PC-3 (cell line): Measurements from ENCODE around the gene AFAP1L2. TPM values are rescaled to one million over a fixed set of nuclear protein-coding genes. Genes with fewer than 3 reads are reported as not detected.

Source experiments
- ATAC-seq: fragments of 200-7000 bp; cut with Tn5 transposase; 2 replicates; pipeline ENCODE4 v1.9.1; 2020; ENCODE audit warnings: mild to moderate bottlenecking, moderate library complexity
- BruUV-seq: library from RNA; stranded (reverse); fragments of 400-500 nt; replicated peaks from 2 replicates; lab custom pipeline; 2021; lab: Mats Ljungman, UMichigan
- CTCF ChIA-PET: fragments of 300-600 bp; sonication (Branson Sonifier 250); formaldehyde crosslinking; loops from one replicate; lab custom pipeline; 2022; ENCODE audit warnings: antibody characterized with exemption; lab: Charles Lee
- POLR2A ChIA-PET: fragments of 300-600 bp; sonication (Branson Sonifier 250); formaldehyde crosslinking; loops from one replicate; lab custom pipeline; 2022; ENCODE audit warnings: antibody characterized with exemption; ENCODE audit not compliant: unreplicated experiment; lab: Charles Lee
- DNase-seq: peaks from one replicate; pipeline ENCODE4 v3.0.0-alpha.2; 2015
- H2AFZ ChIP-seq: fragments of 300-600 bp; sonication (generic); 2 replicates; pipeline ENCODE4 v1.6.0; 2016; ENCODE audit warnings: antibody characterized with exemption, low read length
- H3F3A ChIP-seq: fragments of 300-600 bp; sonication (generic); one replicate; pipeline ENCODE4 v1.6.0; 2017; ENCODE audit warnings: antibody characterized with exemption, low read length, control low read depth, mild to moderate bottlenecking; ENCODE audit not compliant: unreplicated experiment
- H3K27ac ChIP-seq: fragments of 300-600 bp; sonication (generic); 2 replicates; pipeline ENCODE4 v1.5.1; 2016; ENCODE audit warnings: mild to moderate bottlenecking, low read length
- H3K27me3 ChIP-seq: fragments of 300-600 bp; sonication (generic); 2 replicates; pipeline ENCODE4 v1.6.1; 2016; ENCODE audit warnings: low read length, mixed read lengths
- H3K36me3 ChIP-seq: fragments of 300-600 bp; sonication (generic); 2 replicates; pipeline ENCODE4 v1.6.1; 2016; ENCODE audit warnings: low read depth, mixed run types, low read length, mixed read lengths
- H3K4me1 ChIP-seq: fragments of 300-600 bp; sonication (generic); 2 replicates; pipeline ENCODE4 v1.5.1; 2016; ENCODE audit warnings: low read length; ENCODE audit not compliant: insufficient read depth
- H3K4me2 ChIP-seq: fragments of 300-600 bp; sonication (generic); 2 replicates; pipeline ENCODE4 v1.6.0; 2016; ENCODE audit warnings: low read length
- H3K4me3 ChIP-seq: fragments of 300-600 bp; sonication (generic); 2 replicates; pipeline ENCODE4 v1.5.1; 2016; ENCODE audit warnings: mild to moderate bottlenecking, low read length, mixed read lengths
- H3K79me2 ChIP-seq: fragments of 300-600 bp; sonication (generic); 2 replicates; pipeline ENCODE4 v1.6.1; 2017; ENCODE audit warnings: low read length, mixed read lengths
- H3K9ac ChIP-seq: fragments of 300-600 bp; sonication (generic); 2 replicates; pipeline ENCODE4 v1.6.0; 2016; ENCODE audit warnings: mild to moderate bottlenecking, low read length
- H3K9me2 ChIP-seq: fragments of 300-600 bp; sonication (generic); replicated peaks from 2 replicates; pipeline ENCODE4 v1.6.1; 2016; ENCODE audit warnings: mixed run types, low read length, mixed read lengths
- H3K9me3 ChIP-seq: fragments of 300-600 bp; sonication (generic); 2 replicates; pipeline ENCODE4 v1.6.1; 2016; ENCODE audit warnings: low read length, mixed read lengths
- H4K20me1 ChIP-seq: fragments of 300-600 bp; sonication (generic); 2 replicates; pipeline ENCODE4 v1.6.1; 2016; ENCODE audit warnings: low read length, mixed read lengths
- EZH2 ChIP-seq: fragments of 300-600 bp; sonication (generic); IDR thresholded peaks from one replicate; pipeline ENCODE4 v1.6.1; 2017; ENCODE audit warnings: antibody characterized with exemption, mild to moderate bottlenecking, low read length; ENCODE audit not compliant: unreplicated experiment
- EZH2phosphoT487 ChIP-seq: fragments of 300-600 bp; sonication (generic); IDR thresholded peaks from 2 replicates; pipeline ENCODE4 v1.6.1; 2018; ENCODE audit warnings: mild to moderate bottlenecking, antibody characterized with exemption, low read length, borderline replicate concordance
- intact Hi-C: fragments of 100-400 bp; cut with micrococcal nuclease; formaldehyde crosslinking; loops from 2 replicates; pipeline ENCODE4 v1.9.0; 2023
- total RNA-seq: library from RNA; depleted of rRNA; stranded (reverse); fragments of >200 nt; gene quantifications from 2 replicates; pipeline ENCODE4 v1.2.3, GENCODE V29; 2014
- TF ChIP-seq, protein P1 (sequence below): fragments of 300-600 bp; sonication (generic); conservative IDR thresholded peaks from 2 replicates; pipeline ENCODE4 v1.5.1; 2017; ENCODE audit warnings: antibody characterized with exemption, low read depth, mild to moderate bottlenecking, low read length

The AFAP1L2 gene
- total RNA-seq, 1 experiment from 2014 or later: 0.77 TPM

GRCh38 chr10:114328441-114328812 is 75.9 kb downstream of the AFAP1L2 start:
- ATAC-seq (no peak), DNase-seq (no peak)
- intact Hi-C loops: no loop called here
- H3K27me3 ChIP-seq: no peaks in the 10 kb centered on the region
- no TSS peak for BruUV-seq
- H3K4me1 ChIP-seq: no peaks in the 10 kb centered on the region
- H2AFZ ChIP-seq: no peak overlapping the region
- no peaks in the 10 kb centered on the region for H3K9me3 ChIP-seq
- H3K9me2 ChIP-seq: no peaks in the 10 kb centered on the region
- CTCF ChIA-PET: no interaction called here
- H3K79me2 ChIP-seq: no peaks in the 10 kb centered on the region
- no peaks in the 10 kb centered on the region for H4K20me1 ChIP-seq
- POLR2A ChIA-PET: no interaction called here
- no peak overlapping the region for H3K9ac ChIP-seq
- H3K4me3 ChIP-seq: no peak overlapping the region
- TF ChIP-seq EZH2 (no peak), EZH2phosphoT487 (no peak)
- TF ChIP-seq, protein P1, sequence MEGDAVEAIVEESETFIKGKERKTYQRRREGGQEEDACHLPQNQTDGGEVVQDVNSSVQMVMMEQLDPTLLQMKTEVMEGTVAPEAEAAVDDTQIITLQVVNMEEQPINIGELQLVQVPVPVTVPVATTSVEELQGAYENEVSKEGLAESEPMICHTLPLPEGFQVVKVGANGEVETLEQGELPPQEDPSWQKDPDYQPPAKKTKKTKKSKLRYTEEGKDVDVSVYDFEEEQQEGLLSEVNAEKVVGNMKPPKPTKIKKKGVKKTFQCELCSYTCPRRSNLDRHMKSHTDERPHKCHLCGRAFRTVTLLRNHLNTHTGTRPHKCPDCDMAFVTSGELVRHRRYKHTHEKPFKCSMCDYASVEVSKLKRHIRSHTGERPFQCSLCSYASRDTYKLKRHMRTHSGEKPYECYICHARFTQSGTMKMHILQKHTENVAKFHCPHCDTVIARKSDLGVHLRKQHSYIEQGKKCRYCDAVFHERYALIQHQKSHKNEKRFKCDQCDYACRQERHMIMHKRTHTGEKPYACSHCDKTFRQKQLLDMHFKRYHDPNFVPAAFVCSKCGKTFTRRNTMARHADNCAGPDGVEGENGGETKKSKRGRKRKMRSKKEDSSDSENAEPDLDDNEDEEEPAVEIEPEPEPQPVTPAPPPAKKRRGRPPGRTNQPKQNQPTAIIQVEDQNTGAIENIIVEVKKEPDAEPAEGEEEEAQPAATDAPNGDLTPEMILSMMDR: no peak
- no peak overlapping the region for H3K27ac ChIP-seq
- no peak overlapping the region for H3K4me2 ChIP-seq
- H3F3A ChIP-seq: no peaks in the 10 kb centered on the region
- H3K36me3 ChIP-seq: no peaks in the 10 kb centered on the region

- no peaks in the 10 kb centered on the region for H3K79me2 ChIP-seq
- no peaks in the 10 kb centered on the region for H3K27me3 ChIP-seq
- no peak overlapping the region for H2AFZ ChIP-seq
- no peaks in the 10 kb centered on the region for H3K9me3 ChIP-seq
- no peak overlapping the region for H3K9ac ChIP-seq
- no peaks in the 10 kb centered on the region for H3F3A ChIP-seq
- intact Hi-C loops: no loop called here
- no peak overlapping the region for H3K4me2 ChIP-seq
- ATAC-seq (peak; percentile 53), DNase-seq (no peak)
- ChIA-PET CTCF (no interaction called here), POLR2A (no interaction called here)
- TF ChIP-seq, protein P1: no peak
- TF ChIP-seq EZH2phosphoT487 (no peak), EZH2 (no peak)
- H3K27ac ChIP-seq: no peak overlapping the region
- no peaks in the 10 kb centered on the region for H4K20me1 ChIP-seq
- no peak overlapping the region for H3K4me3 ChIP-seq
- no peaks in the 10 kb centered on the region for H3K4me1 ChIP-seq
- no peaks in the 10 kb centered on the region for H3K9me2 ChIP-seq
- no TSS peak for BruUV-seq
- H3K36me3 ChIP-seq: no peaks in the 10 kb centered on the region
Observed at GRCh38 chr10:114327537-114328440, 76.5 kb downstream of the AFAP1L2 start.

- POLR2A ChIA-PET: no interaction called here
- Histone ChIP-seq H3K79me2 (no peaks in the 10 kb centered on the region), H3K9me3 (no peaks in the 10 kb centered on the region), H3K9me2 (no peaks in the 10 kb centered on the region), H2AFZ (no peak overlapping the region), H3K27me3 (no peaks in the 10 kb centered on the region), H3K4me2 (no peak overlapping the region), H4K20me1 (no peaks in the 10 kb centered on the region), H3F3A (no peaks in the 10 kb centered on the region), H3K4me3 (no peak overlapping the region), H3K27ac (no peak overlapping the region), H3K4me1 (no peaks in the 10 kb centered on the region), H3K9ac (no peak overlapping the region), H3K36me3 (no peaks in the 10 kb centered on the region)
- intact Hi-C loops: no loop called here
- CTCF ChIA-PET: no interaction called here
- ATAC-seq: peak; percentile 40; the same call in 1 of the 2 replicates
- TF ChIP-seq, protein P1: no peak
- TF ChIP-seq EZH2phosphoT487 (no peak), EZH2 (no peak)
- BruUV-seq: no TSS peak
- DNase-seq: no peak
Observed at GRCh38 chr10:114326795-114327194, 77.5 kb downstream of the AFAP1L2 start.
